WTC11 (cell line): Measurements from ENCODE around the gene VMAC. TPM values are rescaled to one million over a fixed set of nuclear protein-coding genes. Genes with fewer than 3 reads are reported as not detected.

Source experiments
- ATAC-seq: fragments of 200-7000 bp; cut with Tn5 transposase; 2 replicates; pipeline ENCODE4 v1.10.0; 2021; ENCODE audit warnings: mild to moderate bottlenecking, moderate library complexity
- CTCF ChIA-PET: fragments of 300-600 bp; sonication (Branson Sonifier 250); formaldehyde crosslinking; loops from one replicate; lab custom pipeline; 2021; ENCODE audit warnings: antibody characterized with exemption; lab: Charles Lee
- POLR2A ChIA-PET: fragments of 350-600 bp; sonication (Branson Sonifier 250); formaldehyde crosslinking; loops from one replicate; lab custom pipeline; 2021; ENCODE audit warnings: antibody characterized with exemption; lab: Charles Lee
- DNase-seq: peaks from one replicate; pipeline ENCODE4 v3.0.0; 2021; ENCODE audit warnings: low spot score
- H3K27ac Mint-ChIP-seq: 2 replicates; pipeline ENCODE4 v1.8.0; 2021; ENCODE audit warnings: mixed read lengths
- H3K27me3 Mint-ChIP-seq: 2 replicates; pipeline ENCODE4 v1.8.0; 2021; ENCODE audit warnings: low read depth, mild to moderate bottlenecking, moderate library complexity, mixed read lengths
- H3K36me3 Mint-ChIP-seq: 2 replicates; pipeline ENCODE4 v1.8.0; 2021; ENCODE audit warnings: mixed read lengths
- H3K4me1 Mint-ChIP-seq: 2 replicates; pipeline ENCODE4 v1.8.0; 2022; ENCODE audit warnings: mixed read lengths
- H3K4me3 Mint-ChIP-seq: 2 replicates; pipeline ENCODE4 v1.8.0; 2021; ENCODE audit warnings: mild to moderate bottlenecking, moderate library complexity, mixed read lengths
- H3K9me3 Mint-ChIP-seq: 2 replicates; pipeline ENCODE4 v1.8.0; 2021; ENCODE audit warnings: mixed read lengths
- CTCF ChIP-seq: fragments of 200-600 bp; IDR thresholded peaks from 2 replicates; pipeline ENCODE4 v1.8.0; 2022; ENCODE audit warnings: antibody characterized with exemption
- GABPB1 ChIP-seq: sonication (generic); formaldehyde crosslinking; IDR thresholded peaks from 2 replicates; pipeline ENCODE4 v1.8.1; 2023; ENCODE audit warnings: mild to moderate bottlenecking, missing genetic modification reagents
- JUN ChIP-seq: sonication (generic); formaldehyde crosslinking; IDR thresholded peaks from 2 replicates; pipeline ENCODE4 v1.8.0; 2023; ENCODE audit warnings: mild to moderate bottlenecking, missing genetic modification reagents
- TEAD1 ChIP-seq: sonication (generic); formaldehyde crosslinking; IDR thresholded peaks from 2 replicates; pipeline ENCODE4 v1.8.0; 2022; ENCODE audit warnings: mild to moderate bottlenecking, missing genetic modification reagents
- ZNF263 ChIP-seq: sonication (generic); formaldehyde crosslinking; IDR thresholded peaks from 2 replicates; pipeline ENCODE4 v1.8.1; 2022; ENCODE audit warnings: low read depth, mild to moderate bottlenecking, moderate library complexity, missing genetic modification reagents
- ZNF281 ChIP-seq: sonication (generic); formaldehyde crosslinking; IDR thresholded peaks from 2 replicates; pipeline ENCODE4 v1.8.0; 2023; ENCODE audit warnings: mild to moderate bottlenecking, missing genetic modification reagents
- ZNF423 ChIP-seq: fragments of 250-450 bp; sonication (Bioruptor Pico); IDR thresholded peaks from 2 replicates; pipeline ENCODE4 v2.1.2; 2022; ENCODE audit warnings: mild to moderate bottlenecking, moderate library complexity
- ZSCAN18 ChIP-seq: fragments of 250-450 bp; sonication (Bioruptor Pico); IDR thresholded peaks from 2 replicates; pipeline ENCODE4 v2.1.2; 2022; ENCODE audit warnings: mild to moderate bottlenecking, moderate library complexity
- total RNA-seq: library from RNA; stranded (reverse); gene quantifications from 3 replicates; pipeline ENCODE4 v1.2.3, GENCODE V29; 2021
- TF ChIP-seq, protein P1 (sequence below): sonication (generic); formaldehyde crosslinking; IDR thresholded peaks from 2 replicates; pipeline ENCODE4 v1.8.1; 2023; ENCODE audit warnings: mild to moderate bottlenecking, missing genetic modification reagents
- TF ChIP-seq, protein P2 (sequence below): sonication (generic); formaldehyde crosslinking; IDR thresholded peaks from 2 replicates; pipeline ENCODE4 v1.8.1; 2022; ENCODE audit warnings: low read depth, mild to moderate bottlenecking, moderate library complexity, missing genetic modification reagents, borderline replicate concordance
- TF ChIP-seq, protein P3 (sequence below): fragments of 250-450 bp; sonication (Bioruptor Pico); IDR thresholded peaks from 2 replicates; pipeline ENCODE4 v1.9.0; 2021; ENCODE audit warnings: moderate library complexity, mild to moderate bottlenecking, inconsistent platforms, borderline replicate concordance
- TF ChIP-seq, protein P4 (sequence below): sonication (generic); formaldehyde crosslinking; IDR thresholded peaks from 2 replicates; pipeline ENCODE4 v1.8.0; 2022; ENCODE audit warnings: missing genetic modification reagents
- TF ChIP-seq, protein P5 (sequence below): sonication (generic); formaldehyde crosslinking; IDR thresholded peaks from 2 replicates; pipeline ENCODE4 v1.8.0; 2022; ENCODE audit warnings: mild to moderate bottlenecking, missing genetic modification reagents

Gene VMAC
- total RNA-seq, 1 experiment from 2014 or later = 2.5 TPM

- TF ChIP-seq, protein P1, sequence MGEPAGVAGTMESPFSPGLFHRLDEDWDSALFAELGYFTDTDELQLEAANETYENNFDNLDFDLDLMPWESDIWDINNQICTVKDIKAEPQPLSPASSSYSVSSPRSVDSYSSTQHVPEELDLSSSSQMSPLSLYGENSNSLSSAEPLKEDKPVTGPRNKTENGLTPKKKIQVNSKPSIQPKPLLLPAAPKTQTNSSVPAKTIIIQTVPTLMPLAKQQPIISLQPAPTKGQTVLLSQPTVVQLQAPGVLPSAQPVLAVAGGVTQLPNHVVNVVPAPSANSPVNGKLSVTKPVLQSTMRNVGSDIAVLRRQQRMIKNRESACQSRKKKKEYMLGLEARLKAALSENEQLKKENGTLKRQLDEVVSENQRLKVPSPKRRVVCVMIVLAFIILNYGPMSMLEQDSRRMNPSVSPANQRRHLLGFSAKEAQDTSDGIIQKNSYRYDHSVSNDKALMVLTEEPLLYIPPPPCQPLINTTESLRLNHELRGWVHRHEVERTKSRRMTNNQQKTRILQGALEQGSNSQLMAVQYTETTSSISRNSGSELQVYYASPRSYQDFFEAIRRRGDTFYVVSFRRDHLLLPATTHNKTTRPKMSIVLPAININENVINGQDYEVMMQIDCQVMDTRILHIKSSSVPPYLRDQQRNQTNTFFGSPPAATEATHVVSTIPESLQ (CRISPR knock-in tag) = no peak
These were observed 27.2 kb upstream of the VMAC start (continued) for GRCh38 chr19:5877427-5877826.

- Mint-ChIP-seq H3K4me1 (peaks cover 11% of the 10 kb centered on the region), H3K27ac (no peak overlapping the region), H3K4me3 (no peak overlapping the region), H3K36me3 (no peaks in the 10 kb centered on the region), H3K27me3 (peaks cover 6% of the 10 kb centered on the region), H3K9me3 (no peaks in the 10 kb centered on the region)
- TF ChIP-seq, protein P2, sequence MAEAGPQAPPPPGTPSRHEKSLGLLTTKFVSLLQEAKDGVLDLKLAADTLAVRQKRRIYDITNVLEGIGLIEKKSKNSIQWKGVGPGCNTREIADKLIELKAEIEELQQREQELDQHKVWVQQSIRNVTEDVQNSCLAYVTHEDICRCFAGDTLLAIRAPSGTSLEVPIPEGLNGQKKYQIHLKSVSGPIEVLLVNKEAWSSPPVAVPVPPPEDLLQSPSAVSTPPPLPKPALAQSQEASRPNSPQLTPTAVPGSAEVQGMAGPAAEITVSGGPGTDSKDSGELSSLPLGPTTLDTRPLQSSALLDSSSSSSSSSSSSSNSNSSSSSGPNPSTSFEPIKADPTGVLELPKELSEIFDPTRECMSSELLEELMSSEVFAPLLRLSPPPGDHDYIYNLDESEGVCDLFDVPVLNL (CRISPR knock-in tag) = no peak
- no peak for TF ChIP-seq JUN (CRISPR knock-in tag)
- TF ChIP-seq, protein P3, sequence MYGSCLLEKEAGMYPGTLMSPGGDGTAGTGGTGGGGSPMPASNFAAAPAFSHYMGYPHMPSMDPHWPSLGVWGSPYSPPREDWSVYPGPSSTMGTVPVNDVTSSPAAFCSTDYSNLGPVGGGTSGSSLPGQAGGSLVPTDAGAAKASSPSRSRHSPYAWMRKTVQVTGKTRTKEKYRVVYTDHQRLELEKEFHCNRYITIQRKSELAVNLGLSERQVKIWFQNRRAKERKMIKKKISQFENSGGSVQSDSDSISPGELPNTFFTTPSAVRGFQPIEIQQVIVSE (CRISPR knock-in tag) = no peak
- no peak for TF ChIP-seq ZNF263 (CRISPR knock-in tag)
- TF ChIP-seq, protein P4, sequence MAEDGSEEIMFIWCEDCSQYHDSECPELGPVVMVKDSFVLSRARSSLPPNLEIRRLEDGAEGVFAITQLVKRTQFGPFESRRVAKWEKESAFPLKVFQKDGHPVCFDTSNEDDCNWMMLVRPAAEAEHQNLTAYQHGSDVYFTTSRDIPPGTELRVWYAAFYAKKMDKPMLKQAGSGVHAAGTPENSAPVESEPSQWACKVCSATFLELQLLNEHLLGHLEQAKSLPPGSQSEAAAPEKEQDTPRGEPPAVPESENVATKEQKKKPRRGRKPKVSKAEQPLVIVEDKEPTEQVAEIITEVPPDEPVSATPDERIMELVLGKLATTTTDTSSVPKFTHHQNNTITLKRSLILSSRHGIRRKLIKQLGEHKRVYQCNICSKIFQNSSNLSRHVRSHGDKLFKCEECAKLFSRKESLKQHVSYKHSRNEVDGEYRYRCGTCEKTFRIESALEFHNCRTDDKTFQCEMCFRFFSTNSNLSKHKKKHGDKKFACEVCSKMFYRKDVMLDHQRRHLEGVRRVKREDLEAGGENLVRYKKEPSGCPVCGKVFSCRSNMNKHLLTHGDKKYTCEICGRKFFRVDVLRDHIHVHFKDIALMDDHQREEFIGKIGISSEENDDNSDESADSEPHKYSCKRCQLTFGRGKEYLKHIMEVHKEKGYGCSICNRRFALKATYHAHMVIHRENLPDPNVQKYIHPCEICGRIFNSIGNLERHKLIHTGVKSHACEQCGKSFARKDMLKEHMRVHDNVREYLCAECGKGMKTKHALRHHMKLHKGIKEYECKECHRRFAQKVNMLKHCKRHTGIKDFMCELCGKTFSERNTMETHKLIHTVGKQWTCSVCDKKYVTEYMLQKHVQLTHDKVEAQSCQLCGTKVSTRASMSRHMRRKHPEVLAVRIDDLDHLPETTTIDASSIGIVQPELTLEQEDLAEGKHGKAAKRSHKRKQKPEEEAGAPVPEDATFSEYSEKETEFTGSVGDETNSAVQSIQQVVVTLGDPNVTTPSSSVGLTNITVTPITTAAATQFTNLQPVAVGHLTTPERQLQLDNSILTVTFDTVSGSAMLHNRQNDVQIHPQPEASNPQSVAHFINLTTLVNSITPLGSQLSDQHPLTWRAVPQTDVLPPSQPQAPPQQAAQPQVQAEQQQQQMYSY (CRISPR knock-in tag) = no peak
- TF ChIP-seq ZNF423 (CRISPR knock-in tag) = no peak
- TF ChIP-seq, protein P5, sequence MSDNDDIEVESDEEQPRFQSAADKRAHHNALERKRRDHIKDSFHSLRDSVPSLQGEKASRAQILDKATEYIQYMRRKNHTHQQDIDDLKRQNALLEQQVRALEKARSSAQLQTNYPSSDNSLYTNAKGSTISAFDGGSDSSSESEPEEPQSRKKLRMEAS (CRISPR knock-in tag) = no peak
- no peak for TF ChIP-seq TEAD1
- no peak for TF ChIP-seq ZSCAN18
- no peak for TF ChIP-seq CTCF
- DNase-seq (no peak), ATAC-seq (no peak)
- ChIA-PET CTCF (interaction anchor here (4.1 kb wide), 1 partner anchor 74 kb away, joined by 21 read pairs; no protein-coding TSS in a partner anchor), POLR2A (no interaction called here)
These were observed 26.8 kb upstream of the VMAC start for GRCh38 chr19:5877882-5878281.

GRCh38 chr19:5880196-5880595, 24.5 kb upstream of the VMAC start:
- Mint-ChIP-seq H3K4me3 (no peak overlapping the region), H3K36me3 (no peaks in the 10 kb centered on the region), H3K27ac (no peak overlapping the region), H3K4me1 (peaks cover 11% of the 10 kb centered on the region), H3K27me3 (peaks cover 14% of the 10 kb centered on the region), H3K9me3 (no peaks in the 10 kb centered on the region)
- no peak for DNase-seq
- ATAC-seq = no peak
- ChIA-PET CTCF (interaction anchor here (4.1 kb wide), 1 partner anchor 76 kb away, joined by 21 read pairs; no protein-coding TSS in a partner anchor), POLR2A (interaction anchor here (0.7 kb wide), 2 partner anchors 40 to 52 kb away, joined by 3 to 6 read pairs; no protein-coding TSS in a partner anchor)
- TF ChIP-seq ZNF281 (no peak), GABPB1 (no peak)
- TF ChIP-seq, protein P4 (CRISPR knock-in tag) = no peak
